Hindlimb muscle (tissue), 1 donor: ENCODE data around the gene SIGLEC11. TPM values are rescaled to one million over a fixed set of nuclear protein-coding genes. Genes with fewer than 3 reads are reported as not detected.
"Not testable (repeated sequence)": the region's sequence is repeated elsewhere in the genome, so short reads cannot be mapped to it uniquely, and the experiment has no call there.

Source experiments
- DNase-seq: peaks from one replicate; pipeline ENCODE4 v3.0.0-alpha.2; 2013
- polyA plus RNA-seq: library from polyadenylated mRNA; unstranded; fragments of 120-200 nt; gene quantifications from one replicate; pipeline ENCODE4 v1.2.1, GENCODE V29; 2013; ENCODE audit not compliant: insufficient read length

SIGLEC11 gene, protein sequence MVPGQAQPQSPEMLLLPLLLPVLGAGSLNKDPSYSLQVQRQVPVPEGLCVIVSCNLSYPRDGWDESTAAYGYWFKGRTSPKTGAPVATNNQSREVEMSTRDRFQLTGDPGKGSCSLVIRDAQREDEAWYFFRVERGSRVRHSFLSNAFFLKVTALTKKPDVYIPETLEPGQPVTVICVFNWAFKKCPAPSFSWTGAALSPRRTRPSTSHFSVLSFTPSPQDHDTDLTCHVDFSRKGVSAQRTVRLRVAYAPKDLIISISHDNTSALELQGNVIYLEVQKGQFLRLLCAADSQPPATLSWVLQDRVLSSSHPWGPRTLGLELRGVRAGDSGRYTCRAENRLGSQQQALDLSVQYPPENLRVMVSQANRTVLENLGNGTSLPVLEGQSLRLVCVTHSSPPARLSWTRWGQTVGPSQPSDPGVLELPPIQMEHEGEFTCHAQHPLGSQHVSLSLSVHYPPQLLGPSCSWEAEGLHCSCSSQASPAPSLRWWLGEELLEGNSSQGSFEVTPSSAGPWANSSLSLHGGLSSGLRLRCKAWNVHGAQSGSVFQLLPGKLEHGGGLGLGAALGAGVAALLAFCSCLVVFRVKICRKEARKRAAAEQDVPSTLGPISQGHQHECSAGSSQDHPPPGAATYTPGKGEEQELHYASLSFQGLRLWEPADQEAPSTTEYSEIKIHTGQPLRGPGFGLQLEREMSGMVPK
- polyA plus RNA-seq = 0.93 TPM

DNA sequence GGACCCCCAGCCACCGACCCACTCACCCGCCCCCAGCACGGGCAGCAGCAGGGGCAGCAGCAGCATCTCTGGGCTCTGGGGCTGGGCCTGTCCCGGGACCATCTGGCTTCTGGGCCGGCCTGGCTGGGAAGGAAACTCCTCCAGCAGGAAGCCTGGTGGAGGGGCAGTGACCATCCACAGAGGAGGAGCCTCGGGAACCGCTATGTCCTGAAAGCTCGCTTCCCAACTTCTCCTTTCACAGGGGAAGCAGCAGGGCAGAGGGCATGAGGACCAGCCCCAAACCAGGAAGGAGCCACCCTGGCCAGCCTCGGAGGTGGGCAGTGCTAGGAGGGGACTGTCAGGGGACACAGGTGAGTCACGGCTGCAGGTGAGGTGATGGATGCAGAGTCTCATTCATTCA lies at the start of gene SIGLEC11:
Gene SIGLEC11, minus strand, starts transcription at position 193 of the 400 bp plus-strand sequence. Its CDS starts 91 bp downstream, at position 102.
- DNase-seq = not testable (repeated sequence)

DNA sequence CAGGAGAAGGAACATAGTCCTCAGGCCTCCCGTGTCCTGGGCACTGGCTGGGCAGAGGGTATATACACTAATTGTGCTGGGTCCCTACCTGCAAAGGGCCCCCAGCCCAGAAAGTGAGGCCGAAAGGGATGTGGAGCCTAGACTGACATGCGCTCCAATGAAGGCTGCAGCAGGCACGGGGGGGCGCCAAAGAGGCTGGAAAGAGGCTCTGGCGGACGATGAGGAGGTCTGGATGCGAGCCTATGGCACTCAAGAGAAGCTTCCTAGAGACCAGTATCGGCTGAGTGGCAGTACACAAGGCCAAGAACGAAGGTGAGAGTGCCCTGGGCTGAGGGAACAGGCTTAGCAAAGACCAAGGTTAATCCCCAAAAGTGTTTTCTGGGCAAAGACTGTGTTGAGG lies 47.6 kb upstream of the SIGLEC11 start:
- no peak for DNase-seq

DNA sequence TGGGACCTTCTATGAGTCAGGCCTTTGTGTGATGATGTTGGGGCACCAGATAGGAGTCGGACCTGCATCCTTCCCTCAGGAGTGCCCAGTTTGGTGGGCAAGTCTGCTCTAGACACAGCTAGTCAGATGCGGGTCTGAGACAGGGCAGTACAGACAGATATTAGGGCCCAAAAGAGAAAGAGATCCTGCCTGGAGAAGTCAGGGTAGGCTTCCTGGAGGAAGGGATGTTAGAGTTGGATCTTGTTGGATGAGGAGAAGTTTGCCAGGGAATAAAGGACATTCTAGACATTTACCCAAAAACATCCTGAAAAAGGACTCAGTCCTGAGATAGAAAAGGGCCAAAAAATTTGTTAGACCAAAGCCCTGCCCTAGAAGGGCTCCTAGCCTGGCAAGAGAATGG lies 47.0 kb upstream of the SIGLEC11 start:
- DNase-seq = no peak

DNA sequence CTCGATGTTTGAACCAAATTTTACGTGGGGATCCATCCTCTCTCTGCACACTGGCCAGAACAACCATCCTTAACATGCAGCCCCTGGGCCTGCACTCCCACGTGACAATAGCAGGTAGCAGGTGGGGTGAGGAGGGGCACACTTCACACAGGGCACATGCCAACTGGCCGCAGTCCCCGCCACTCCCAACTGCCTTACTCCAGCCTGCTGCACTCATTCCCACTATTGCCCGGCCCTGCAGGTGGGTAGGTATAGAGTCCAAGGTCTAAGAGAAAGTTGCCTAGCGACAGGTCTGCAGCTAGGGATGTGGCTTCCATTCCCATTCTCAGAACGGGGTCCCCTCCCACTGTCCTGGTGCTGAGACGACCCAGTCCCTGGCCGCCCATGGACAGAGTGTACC lies 46.2 kb upstream of the SIGLEC11 start:
- no peak for DNase-seq

DNA sequence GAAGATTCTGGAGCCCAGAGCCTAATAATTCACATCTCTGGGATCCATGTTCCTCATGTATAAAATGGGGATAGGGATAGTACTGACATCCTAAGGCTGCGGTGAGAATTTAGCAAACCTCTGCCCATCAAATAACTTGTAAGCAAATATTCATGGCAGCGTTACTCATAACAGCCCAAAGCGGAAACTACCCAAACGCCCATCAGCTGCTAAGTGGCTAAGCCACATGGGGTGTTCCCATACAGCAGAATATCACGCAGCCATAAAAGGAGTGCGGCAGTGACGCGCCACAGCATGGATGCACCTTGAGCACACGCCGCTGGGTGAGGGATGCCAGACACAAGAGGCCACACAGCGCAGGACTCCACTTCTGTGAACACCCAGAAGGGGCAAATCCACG lies 44.5 kb upstream of the SIGLEC11 start:
- DNase-seq = no peak

DNA sequence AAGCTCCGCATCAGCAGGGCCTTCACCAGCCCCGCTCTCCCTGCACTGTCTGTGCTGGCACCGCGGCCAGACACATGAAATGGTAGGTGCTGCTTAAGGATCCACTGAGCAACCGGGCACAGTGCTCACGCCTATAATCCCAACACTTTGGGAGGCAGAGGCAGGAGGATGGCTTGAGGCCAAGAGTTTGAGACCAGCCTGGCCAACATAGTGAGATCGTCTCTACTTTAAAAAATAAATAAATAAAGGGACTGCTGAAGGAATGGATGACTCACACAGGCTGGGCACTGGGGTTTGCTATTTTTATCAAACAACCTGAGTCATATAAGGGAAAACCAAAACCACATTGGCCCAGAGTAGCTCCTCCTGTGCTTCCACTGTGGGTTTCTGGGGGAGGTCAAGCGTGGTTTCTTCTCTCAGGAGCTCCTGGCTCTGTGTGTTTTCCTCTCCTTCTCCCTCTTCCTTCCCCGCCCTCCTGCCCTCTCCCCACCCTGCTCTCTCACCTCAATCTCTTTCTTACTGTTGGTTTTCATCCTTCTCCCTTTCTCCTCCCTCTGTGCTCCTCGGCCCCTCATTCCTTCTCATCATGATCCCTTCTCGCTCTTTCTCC lies 42.9 kb upstream of the SIGLEC11 start:
- DNase-seq = no peak

DNA sequence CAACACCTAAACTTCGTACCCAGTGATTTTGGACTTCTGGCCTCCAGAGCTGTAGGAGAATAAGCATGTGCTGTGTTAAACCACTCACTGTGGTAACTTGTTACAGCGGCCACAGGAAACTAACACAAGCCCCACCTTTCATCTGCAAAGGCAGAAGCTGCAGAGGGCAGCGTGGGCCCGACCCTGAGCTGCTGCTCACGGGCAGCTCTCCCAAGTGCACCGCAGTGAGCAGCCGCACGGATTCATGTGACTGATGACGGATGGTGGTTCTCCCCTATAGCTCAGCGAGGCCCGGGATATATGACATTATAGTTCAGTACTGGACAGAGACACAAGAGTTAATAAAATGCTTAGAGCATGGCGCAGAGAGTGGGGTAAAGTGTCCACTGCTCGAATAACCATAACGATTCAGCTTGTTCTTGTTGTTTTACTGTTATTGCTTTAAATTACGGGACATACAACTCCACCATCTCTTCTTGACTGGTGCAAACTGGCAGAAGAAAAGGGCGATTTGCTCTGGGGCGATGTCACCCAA lies 42.3 kb upstream of the SIGLEC11 start:
- no peak for DNase-seq

DNA sequence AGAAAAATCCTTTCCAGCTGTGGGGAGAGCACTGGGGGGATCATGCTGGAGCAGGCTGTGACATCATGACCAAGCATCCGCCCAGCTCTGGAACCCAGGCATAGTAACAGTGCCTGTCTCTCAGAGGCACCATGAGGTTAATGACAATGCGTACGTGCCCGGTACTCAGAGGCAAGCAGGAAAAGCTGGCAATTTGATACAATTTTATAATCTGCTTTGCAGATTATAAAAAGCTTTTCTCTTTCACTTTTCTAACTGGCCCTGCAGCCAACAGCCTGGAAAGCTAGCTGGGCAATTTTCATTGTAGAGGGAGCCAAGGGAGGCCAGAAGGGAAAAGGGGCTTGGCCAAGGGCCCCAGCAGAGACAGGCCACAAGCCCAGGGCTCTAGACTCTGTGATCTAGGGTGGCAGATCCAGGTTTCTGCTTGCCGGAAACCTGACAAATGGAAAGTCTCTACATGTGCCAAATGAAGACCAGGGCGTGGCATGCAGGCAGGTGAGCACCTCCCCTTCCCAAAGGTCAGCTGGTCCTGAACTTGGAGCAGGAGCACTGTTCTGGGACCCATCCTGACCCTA lies 41.5 kb upstream of the SIGLEC11 start:
- DNase-seq = no peak

DNA sequence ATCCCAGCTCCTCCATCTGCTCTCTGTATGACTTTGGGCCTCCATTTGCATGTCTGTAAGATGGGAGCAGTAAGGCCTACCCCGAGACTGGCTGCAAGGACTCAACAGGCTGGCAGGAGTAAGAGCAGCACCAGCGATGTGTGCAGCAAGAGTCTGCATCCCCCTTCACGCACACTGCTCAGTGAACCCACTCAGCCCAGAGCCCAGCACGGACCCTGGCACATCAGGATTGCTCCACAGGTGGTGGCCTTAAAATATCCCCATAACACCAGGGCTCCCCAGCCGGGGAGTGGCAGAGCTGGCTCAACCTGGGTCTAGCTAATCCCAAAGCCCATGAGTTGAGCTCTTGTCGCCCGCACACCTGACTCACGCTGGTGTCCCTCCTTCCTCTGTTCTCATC lies 40.8 kb upstream of the SIGLEC11 start:
- no peak for DNase-seq

DNA sequence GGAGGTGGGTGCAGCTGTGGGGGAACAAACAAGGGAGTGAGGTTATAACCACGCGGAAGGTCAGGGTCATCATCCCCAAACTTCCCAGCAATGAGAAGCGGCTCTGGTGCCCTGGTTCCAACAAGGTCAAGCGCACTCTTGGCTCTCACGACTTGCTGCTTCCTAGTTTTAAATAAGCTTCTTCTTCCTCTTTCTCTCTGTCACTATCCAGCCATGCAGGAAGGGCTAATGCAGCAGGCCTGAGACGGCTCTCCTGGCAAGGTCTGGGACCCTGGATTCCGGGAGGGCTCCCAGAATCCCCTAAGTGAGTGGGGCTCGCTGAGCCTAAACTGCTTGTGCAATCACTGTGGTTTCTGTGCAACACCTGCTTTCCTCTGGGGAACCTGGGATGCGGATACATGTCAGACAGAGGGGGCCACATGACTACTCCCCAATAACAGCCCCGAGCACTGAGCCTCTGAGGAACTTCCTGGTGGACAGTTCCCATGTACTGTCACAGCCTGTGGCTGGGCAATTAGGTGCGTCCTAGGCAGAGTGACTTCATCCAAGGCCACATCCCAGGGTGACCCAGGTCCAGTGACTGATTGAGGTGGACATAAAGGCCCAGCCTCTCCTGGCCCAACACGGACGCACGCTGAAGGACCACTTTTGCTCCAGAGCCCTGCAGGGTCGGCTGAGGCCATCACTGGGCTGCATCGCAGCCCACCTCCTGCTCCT lies 40.0 kb upstream of the SIGLEC11 start:
- DNase-seq = no peak

DNA sequence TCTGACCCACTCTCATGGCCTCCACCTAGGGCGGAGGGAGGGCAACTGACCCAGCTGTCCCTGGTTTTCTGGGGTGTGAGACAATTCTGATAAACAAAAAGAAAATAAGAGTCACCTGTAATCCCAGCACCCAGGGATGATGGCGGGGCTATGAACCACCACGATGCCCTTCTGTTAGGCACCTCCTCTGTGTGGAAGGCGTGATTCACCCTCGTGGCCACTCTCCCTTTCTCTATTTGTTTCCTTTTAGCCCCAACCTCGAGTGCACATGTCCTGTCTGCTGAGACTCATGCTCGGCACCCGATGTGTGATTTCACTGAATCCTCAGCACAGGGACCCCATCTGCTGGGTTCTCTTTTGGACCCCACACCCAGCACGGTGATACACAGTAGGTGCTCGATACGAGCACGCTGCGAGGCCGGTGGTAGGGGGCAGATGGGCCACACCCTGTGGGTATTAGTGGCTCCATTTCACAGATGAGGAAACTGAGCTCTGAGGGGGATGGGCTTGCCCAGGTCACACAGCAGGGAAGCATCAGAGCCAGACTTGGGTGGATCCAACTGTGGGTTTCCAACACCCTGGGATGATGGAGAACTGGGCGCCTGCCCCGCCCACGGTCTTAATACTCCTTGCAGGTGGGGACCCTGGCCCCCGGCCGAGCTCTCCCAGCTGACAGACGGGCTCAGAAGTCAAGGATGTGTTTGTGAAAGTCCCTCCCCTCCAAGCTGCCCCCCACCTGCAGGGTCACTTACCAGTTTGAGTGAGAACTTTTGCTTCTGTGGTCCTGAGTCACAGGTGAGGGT lies 39.3 kb upstream of the SIGLEC11 start:
- DNase-seq = no peak

DNA sequence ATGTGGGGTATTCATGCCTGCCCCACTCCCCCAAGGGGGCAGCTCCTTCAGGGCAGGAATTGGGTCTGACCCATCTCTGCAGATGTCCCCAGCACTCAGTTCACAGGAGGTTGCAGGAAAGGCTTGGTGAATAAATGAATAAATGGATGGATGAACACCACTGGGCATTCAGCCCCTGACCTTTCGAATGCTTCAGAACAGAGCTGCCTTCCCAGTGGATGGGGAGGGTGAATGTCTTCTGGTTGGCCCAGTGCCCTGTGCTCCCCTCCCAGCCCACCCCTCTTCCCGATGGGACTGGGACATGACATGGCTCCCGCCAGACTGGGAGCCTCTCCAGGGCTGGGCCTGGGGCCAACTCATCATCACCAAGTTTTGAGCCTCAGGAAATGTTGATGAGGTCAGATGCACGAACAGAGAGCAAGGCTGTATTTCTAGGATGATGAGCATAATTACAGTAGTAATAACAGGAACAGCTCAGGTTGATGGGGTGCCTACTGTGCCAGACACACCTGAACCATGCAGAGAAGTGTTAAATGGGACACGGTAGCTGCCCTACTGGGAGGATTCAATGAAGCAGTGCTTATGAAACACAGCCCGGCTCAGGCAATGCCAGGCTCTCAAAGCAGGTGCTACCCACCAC lies 38.5 kb upstream of the SIGLEC11 start:
- DNase-seq = no peak

DNA sequence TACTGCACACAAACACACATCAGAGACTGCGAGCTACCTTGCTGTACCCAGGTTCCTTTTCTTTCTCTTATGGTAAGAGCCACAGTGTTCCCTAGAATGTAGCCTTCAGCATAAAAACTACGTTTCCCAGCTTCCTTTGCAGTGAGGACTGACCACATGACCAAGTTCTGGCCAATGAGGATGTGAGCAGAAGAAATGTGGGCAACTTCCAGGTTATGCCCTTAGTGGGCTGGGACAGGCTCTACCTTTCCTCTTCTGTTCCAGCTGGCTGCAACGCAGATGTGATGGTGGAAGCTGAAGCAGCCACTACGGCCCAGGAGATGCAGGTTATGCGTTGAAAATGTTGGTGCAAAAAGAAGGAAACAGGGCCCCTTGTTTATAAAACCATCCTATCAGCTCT lies 36.7 kb upstream of the SIGLEC11 start:
- no peak for DNase-seq

DNA sequence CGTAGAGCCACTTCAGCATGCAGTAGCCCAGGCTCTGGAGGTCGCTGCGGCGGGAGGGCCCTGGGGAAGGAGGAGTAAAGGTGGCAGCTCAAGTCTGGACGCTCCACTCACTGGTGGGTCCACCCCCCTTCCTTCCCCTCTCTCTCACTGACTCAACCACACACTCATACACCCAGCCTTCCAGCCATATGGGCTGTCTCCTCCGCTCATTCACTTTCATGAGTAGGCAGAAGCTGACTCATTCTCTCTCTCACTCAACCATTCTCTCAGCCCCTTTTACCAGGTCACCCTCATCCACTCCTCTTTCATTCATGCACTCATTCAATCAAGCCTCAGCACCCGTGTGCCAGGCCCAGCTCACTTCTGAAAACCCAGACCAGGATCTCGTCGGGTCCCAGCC lies 27.5 kb upstream of the SIGLEC11 start:
- DNase-seq = no peak

DNA sequence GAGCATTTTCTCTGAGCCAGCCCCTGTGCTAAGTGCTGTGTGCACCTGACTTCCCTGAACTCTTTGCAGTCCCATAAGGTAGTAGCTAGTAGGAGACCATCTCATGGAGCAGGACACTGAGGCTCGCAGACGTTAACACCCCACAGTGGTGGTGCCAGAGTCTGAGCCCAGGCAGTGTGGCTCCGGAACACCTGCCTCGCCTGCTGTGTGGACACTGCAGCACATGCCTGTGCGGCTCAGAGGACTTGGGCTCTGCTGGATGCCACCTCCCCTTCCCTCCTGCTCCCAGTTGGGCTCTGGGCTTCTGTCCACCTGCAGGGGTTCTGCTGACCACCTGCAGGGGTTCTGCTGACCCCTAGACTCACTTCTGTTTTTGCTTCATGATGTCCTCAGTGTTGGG lies 27.0 kb upstream of the SIGLEC11 start:
- no peak for DNase-seq

DNA sequence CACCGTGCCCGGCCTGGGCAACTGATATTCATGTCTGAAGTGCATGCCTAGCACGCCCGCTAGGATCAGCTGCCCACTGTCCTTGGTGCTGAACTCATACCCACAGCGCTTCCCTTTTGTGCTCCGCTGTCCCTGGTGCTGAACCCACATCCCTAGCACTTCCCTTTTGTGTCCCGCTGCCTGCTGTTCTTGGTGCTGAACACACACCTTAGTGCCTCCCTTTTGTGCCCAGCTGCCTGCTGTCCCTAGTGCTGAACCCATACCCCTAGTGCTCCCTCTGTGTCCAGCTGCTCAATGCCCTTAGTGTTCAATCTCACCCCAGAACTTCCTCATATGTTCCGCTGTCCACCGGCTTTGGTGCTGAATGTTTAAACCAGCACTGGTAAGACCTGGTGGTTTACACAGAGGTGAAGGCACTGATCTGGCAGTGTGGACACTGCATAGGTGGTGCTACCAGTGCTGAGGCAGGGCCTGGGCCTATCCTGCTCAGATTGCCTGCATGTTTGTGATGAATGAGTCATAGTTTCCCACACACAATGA lies 26.3 kb upstream of the SIGLEC11 start:
- DNase-seq = peak; percentile 88

DNA sequence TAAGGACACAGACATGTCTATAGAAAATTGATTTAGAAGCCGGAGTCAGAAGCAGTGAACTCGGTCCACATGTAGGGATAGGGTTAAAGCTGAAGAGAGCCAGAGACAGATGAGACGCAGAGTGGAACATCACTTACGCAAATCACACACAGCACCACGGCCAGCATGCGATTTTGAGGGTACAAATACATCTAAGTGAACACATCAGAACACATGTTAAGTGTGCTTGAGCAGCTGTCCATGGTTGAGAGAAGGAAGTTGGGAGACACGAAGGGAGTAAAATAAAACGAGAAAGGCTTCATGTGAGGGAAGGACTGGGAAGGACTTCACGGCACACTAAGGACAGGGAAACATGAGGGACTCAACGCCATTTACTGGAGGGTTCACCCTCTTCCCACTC lies 25.4 kb upstream of the SIGLEC11 start:
- no peak for DNase-seq

DNA sequence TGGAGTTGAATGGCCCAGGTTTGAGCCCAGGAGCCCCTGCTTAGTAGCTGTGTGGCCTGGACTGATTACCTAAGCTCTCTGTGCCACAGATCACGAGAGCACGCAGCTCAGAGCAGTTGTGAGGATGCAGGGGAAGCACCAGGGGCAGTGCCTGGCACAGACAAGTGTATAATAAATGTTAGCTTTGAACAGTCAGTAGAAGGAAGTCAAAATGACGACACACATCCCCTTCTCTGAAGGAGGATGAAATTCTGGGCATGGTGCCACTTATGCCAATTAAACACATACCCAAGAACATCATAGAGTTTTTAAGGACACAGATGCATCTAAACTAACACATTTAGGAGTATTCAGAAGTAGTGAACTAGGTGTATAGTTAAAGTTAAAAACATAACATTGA lies 24.9 kb upstream of the SIGLEC11 start:
- DNase-seq = no peak

DNA sequence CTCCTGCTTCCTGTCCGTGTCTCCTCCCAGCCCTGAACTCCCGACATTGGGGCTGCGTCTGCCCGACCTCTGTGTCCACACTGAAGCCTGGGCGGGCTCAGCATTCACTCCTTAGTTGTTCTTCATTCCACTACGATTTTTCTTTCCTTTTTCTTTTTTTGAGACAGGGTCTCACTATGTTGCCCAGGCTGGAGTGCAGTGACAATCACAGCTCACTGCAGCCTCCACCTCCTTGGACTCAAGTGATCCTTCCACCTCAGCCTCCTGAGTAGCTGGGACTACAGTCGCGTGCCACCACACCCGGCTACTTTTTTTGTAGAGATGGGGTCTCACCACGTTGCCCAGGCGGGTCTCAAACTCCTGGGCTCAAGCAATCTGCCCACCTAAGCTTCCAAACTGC lies 23.5 kb upstream of the SIGLEC11 start:
- no peak for DNase-seq

DNA sequence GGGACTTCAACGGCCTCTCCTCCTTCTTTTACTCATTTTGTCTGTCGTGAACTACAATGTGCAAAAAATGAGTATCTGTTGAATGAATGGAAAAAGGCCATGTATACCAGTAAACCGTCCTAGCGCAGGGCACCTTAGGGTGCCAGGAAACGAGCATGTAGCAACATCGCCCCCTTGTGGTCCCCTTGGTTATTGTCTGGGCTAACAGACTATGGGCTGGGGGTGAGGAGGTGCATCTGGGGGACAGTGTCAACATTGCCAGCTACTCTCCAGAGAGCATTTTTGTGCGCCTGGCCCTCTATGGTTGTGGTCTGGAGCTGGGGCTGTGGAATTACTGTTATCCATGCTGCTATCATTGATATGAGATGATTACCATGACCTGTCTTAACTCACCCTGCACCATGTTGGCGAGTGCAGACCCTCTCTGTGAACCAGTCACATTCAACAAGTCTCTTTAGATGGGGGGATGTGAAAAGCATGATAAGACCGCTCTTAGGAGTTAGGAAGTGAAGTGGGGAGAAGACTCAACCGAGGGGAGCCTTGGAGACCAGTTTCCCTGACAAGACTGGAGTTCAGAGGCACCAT lies 22.8 kb upstream of the SIGLEC11 start:
- no peak for DNase-seq
